HCT116 (cell line): ENCODE data around the gene RNASEH2B. TPM values are rescaled to one million over a fixed set of nuclear protein-coding genes. Genes with fewer than 3 reads are reported as not detected.

Source experiments
- ATAC-seq: fragments of 200-7000 bp; cut with Tn5 transposase; 2 replicates; pipeline ENCODE4 v1.9.1; 2020; ENCODE audit warnings: mild to moderate bottlenecking, moderate library complexity
- BruUV-seq: library from RNA; stranded (reverse); fragments of 400-500 nt; replicated peaks from 2 replicates; lab custom pipeline; 2021; lab: Mats Ljungman, UMichigan
- CTCF ChIA-PET: fragments of 300-600 bp; sonication (Branson Sonifier 250); formaldehyde crosslinking; loops from one replicate; lab custom pipeline; 2021; ENCODE audit warnings: antibody characterized with exemption; lab: Charles Lee
- POLR2A ChIA-PET: fragments of 300-600, 350-600 bp; sonication (Branson Sonifier 250); formaldehyde crosslinking; loops from one replicate; lab custom pipeline; 2021; ENCODE audit warnings: antibody characterized with exemption; lab: Charles Lee
- RAD21 ChIA-PET, 2 experiments: fragments of 300-600 bp; sonication (Branson Sonifier 250); formaldehyde crosslinking; loops; one replicate each; lab custom pipeline; 2023; ENCODE audit warnings: low total read pairs in 2 of 2; ENCODE audit not compliant: uncharacterized antibody in 2 of 2, unreplicated experiment in 2 of 2, low non-redundant PET in 1 of 2; lab: Charles Lee
- DNase-seq: peaks from one replicate; pipeline ENCODE4 v3.0.0-alpha.2; 2010; ENCODE audit warnings: low read depth, low spot score
- H2AFZ ChIP-seq: fragments of 200-600 bp; shearing (Covaris generic), sonication (generic); 2 replicates; pipeline ENCODE4 v1.6.1; 2017; ENCODE audit warnings: low read depth, mixed run types, mixed read lengths, antibody characterized with exemption, low read length; ENCODE audit not compliant: poor library complexity, severe bottlenecking
- H3K27ac ChIP-seq: 2 replicates; pipeline ENCODE4 v1.5.1; 2012; ENCODE audit warnings: low read depth, low read length
- H3K27me3 ChIP-seq: fragments of 200-600 bp; sonication (generic); 2 replicates; pipeline ENCODE4 v1.6.1; 2016; ENCODE audit warnings: mixed run types, low read length, mixed read lengths; ENCODE audit not compliant: insufficient read depth
- H3K36me3 ChIP-seq, 2 experiments: fragments of 200-500 bp in 1 of 2; fragments of 200-600 bp in 1 of 2; sonication (Bioruptor generic) in 1 of 2; sonication (generic) in 1 of 2; 2 replicates each; pipeline versions ENCODE4 v1.5.1 to v1.6.1; 2014 to 2016; ENCODE audit warnings: low read length in 2 of 2, inconsistent platforms in 1 of 2, mixed read lengths in 1 of 2, mixed run types in 1 of 2; ENCODE audit not compliant: insufficient read depth in 2 of 2, control insufficient read depth in 1 of 2
- H3K4me1 ChIP-seq, 2 experiments: fragments of 200-600 bp in 1 of 2; sonication (generic) in 1 of 2; 2 replicates each; pipeline versions ENCODE4 v1.5.1 to v1.6.1; 2012 to 2017; ENCODE audit warnings: low read length in 2 of 2, inconsistent platforms in 1 of 2, mild to moderate bottlenecking in 1 of 2, mixed read lengths in 1 of 2, mixed run types in 1 of 2, moderate library complexity in 1 of 2; ENCODE audit not compliant: insufficient read depth in 2 of 2, control insufficient read depth in 1 of 2
- H3K4me2 ChIP-seq: fragments of 200-600 bp; sonication (generic); 2 replicates; pipeline ENCODE4 v1.6.1; 2017; ENCODE audit warnings: mixed run types, low read length, mixed read lengths
- H3K4me3 ChIP-seq, 2 experiments: fragments of 200-600 bp in 1 of 2; sonication (generic) in 1 of 2; replicated peaks in 1 of 2; 2 replicates each; pipeline ENCODE4 v1.5.1; 2011 to 2016; ENCODE audit warnings: low read length in 2 of 2, control low read depth in 1 of 2, low read depth in 1 of 2, mild to moderate bottlenecking in 1 of 2, mixed read lengths in 1 of 2, mixed run types in 1 of 2
- H3K79me2 ChIP-seq: fragments of 200-600 bp; sonication (generic); 2 replicates; pipeline ENCODE4 v1.6.1; 2017; ENCODE audit warnings: mild to moderate bottlenecking, mixed run types, low read length, moderate library complexity, mixed read lengths; ENCODE audit not compliant: insufficient read depth
- H3K9ac ChIP-seq: fragments of 200-600 bp; sonication (generic); 2 replicates; pipeline ENCODE4 v1.6.1; 2016; ENCODE audit warnings: low read length, mixed read lengths
- H3K9me2 ChIP-seq: fragments of 200-600 bp; sonication (generic), shearing (Covaris generic); 2 replicates; pipeline ENCODE4 v1.6.1; 2017; ENCODE audit warnings: mixed run types, mild to moderate bottlenecking, moderate library complexity; ENCODE audit not compliant: insufficient read depth
- H3K9me3 ChIP-seq, 2 experiments: fragments of 200-500 bp in 1 of 2; fragments of 200-600 bp in 1 of 2; sonication (Bioruptor generic) in 1 of 2; sonication (generic) in 1 of 2; 2 replicates each; pipeline ENCODE4 v1.6.1; 2014 to 2017; ENCODE audit warnings: low read length in 2 of 2, mixed read lengths in 2 of 2, inconsistent platforms in 1 of 2, low read depth in 1 of 2, mild to moderate bottlenecking in 1 of 2, mixed run types in 1 of 2, moderate library complexity in 1 of 2; ENCODE audit not compliant: control insufficient read depth in 1 of 2, insufficient read depth in 1 of 2
- H4K20me1 ChIP-seq: fragments of 200-600 bp; sonication (generic), shearing (Covaris generic); 2 replicates; pipeline ENCODE4 v1.6.1; 2017; ENCODE audit warnings: mixed run types, mild to moderate bottlenecking, moderate library complexity; ENCODE audit not compliant: insufficient read depth
- CEBPB ChIP-seq: IDR thresholded peaks from 2 replicates; pipeline ENCODE4 v1.6.1; 2012; ENCODE audit warnings: low read depth
- ELF1 ChIP-seq: IDR thresholded peaks from 2 replicates; pipeline ENCODE4 v1.6.1; 2012; ENCODE audit warnings: low read depth, borderline replicate concordance
- POLR2A ChIP-seq: IDR thresholded peaks from 2 replicates; pipeline ENCODE4 v1.7.0; 2011; ENCODE audit warnings: borderline replicate concordance; ENCODE audit not compliant: insufficient read depth, insufficient read length; ENCODE audit errors: extremely low read depth
- SIN3A ChIP-seq: IDR thresholded peaks from 2 replicates; pipeline ENCODE4 v1.6.1; 2012; ENCODE audit warnings: low read depth
- SP1 ChIP-seq: IDR thresholded peaks from 2 replicates; pipeline ENCODE4 v1.6.1; 2012; ENCODE audit warnings: low read depth
- TCF7L2 ChIP-seq: IDR thresholded peaks from 2 replicates; pipeline ENCODE4 v1.7.0; 2011; ENCODE audit warnings: borderline replicate concordance, inconsistent platforms; ENCODE audit not compliant: insufficient read depth, insufficient read length; ENCODE audit errors: extremely low read depth
- intact Hi-C: fragments of 100-400 bp; cut with micrococcal nuclease; formaldehyde crosslinking; loops from 2 replicates; pipeline ENCODE4 v1.10.0; 2022
- total RNA-seq: library from RNA; stranded (reverse); gene quantifications from one replicate; pipeline ENCODE4 v1.2.1, GENCODE V29; 2021; ENCODE audit not compliant: unreplicated experiment
- TF ChIP-seq, protein P1 (sequence below), 3 experiments: fragments of 200-600 bp in 1 of 3; sonication (generic) in 1 of 3; IDR thresholded peaks in 2 of 3; conservative IDR thresholded peaks in 1 of 3; 2 replicates each; pipeline ENCODE4 v1.5.1; 2012 to 2017; ENCODE audit warnings: low read depth in 2 of 3, low read length in 2 of 3, antibody characterized with exemption in 1 of 3, borderline replicate concordance in 1 of 3, control low read depth in 1 of 3, mild to moderate bottlenecking in 1 of 3, mixed read lengths in 1 of 3, mixed run types in 1 of 3, moderate library complexity in 1 of 3; ENCODE audit not compliant: insufficient read depth in 1 of 3

RNASEH2B gene
- total RNA-seq, 1 experiment from 2014 or later, result 41.3 TPM

- H3K9me3 ChIP-seq, result no peaks in the 10 kb centered on the region
- no peak overlapping the region for H3K9ac ChIP-seq
- no peaks in the 10 kb centered on the region for H3K27me3 ChIP-seq
- ChIA-PET RAD21 (no interaction called here), POLR2A (no interaction called here), CTCF (interaction anchor here (0.5 kb wide), 1 partner anchor 1221 kb away, joined by 5 read pairs; no protein-coding TSS in a partner anchor)
- no peaks in the 10 kb centered on the region for H4K20me1 ChIP-seq
- no peak overlapping the region for H3K4me2 ChIP-seq
- H3K79me2 ChIP-seq, result no peaks in the 10 kb centered on the region
- BruUV-seq, result no TSS peak
- H3K36me3 ChIP-seq, result no peaks in the 10 kb centered on the region
- ATAC-seq, result no peak
- no peak overlapping the region for H3K4me3 ChIP-seq
- H2AFZ ChIP-seq, result no peak overlapping the region
- H3K9me2 ChIP-seq, result no peaks in the 10 kb centered on the region
- no peaks in the 10 kb centered on the region for H3K4me1 ChIP-seq
- no peak overlapping the region for H3K27ac ChIP-seq
- DNase-seq, result no peak
- TF ChIP-seq CEBPB (no peak), SIN3A (no peak), SP1 (no peak), POLR2A (no peak), TCF7L2 (no peak), ELF1 (no peak)
- TF ChIP-seq, protein P1, sequence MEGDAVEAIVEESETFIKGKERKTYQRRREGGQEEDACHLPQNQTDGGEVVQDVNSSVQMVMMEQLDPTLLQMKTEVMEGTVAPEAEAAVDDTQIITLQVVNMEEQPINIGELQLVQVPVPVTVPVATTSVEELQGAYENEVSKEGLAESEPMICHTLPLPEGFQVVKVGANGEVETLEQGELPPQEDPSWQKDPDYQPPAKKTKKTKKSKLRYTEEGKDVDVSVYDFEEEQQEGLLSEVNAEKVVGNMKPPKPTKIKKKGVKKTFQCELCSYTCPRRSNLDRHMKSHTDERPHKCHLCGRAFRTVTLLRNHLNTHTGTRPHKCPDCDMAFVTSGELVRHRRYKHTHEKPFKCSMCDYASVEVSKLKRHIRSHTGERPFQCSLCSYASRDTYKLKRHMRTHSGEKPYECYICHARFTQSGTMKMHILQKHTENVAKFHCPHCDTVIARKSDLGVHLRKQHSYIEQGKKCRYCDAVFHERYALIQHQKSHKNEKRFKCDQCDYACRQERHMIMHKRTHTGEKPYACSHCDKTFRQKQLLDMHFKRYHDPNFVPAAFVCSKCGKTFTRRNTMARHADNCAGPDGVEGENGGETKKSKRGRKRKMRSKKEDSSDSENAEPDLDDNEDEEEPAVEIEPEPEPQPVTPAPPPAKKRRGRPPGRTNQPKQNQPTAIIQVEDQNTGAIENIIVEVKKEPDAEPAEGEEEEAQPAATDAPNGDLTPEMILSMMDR (IDR thresholded peaks at IDR 0.05 in 2 of 3, conservative IDR thresholded peaks at IDR 0.05 in 1 of 3; ENCODE audit: borderline replicate concordance in 1 of 3, insufficient read depth in 1 of 3, low read depth in 2 of 3, low read length in 2 of 3), result no peak
- TF ChIP-seq, all 23 proteins: peak for 0
- intact Hi-C loops, result no loop called here
These were observed 20.3 kb upstream of the RNASEH2B start for GRCh38 chr13:50889317-50889716.

GRCh38 chr13:50891206-50891605, 18.4 kb upstream of the RNASEH2B start:
- intact Hi-C loops, result no loop called here
- RAD21 ChIA-PET, result no interaction called here
- no peaks in the 10 kb centered on the region for H3K9me2 ChIP-seq

More at GRCh38 chr13:50891206-50891605, 18.4 kb upstream of the RNASEH2B start:
- Histone ChIP-seq H3K4me3 (no peak overlapping the region), H4K20me1 (no peaks in the 10 kb centered on the region), H3K27ac (no peak overlapping the region), H3K27me3 (no peaks in the 10 kb centered on the region), H3K4me2 (no peak overlapping the region), H3K9ac (no peak overlapping the region), H3K36me3 (no peaks in the 10 kb centered on the region), H2AFZ (no peak overlapping the region), H3K9me3 (no peaks in the 10 kb centered on the region), H3K79me2 (no peaks in the 10 kb centered on the region), H3K4me1 (no peaks in the 10 kb centered on the region)
- ATAC-seq (no peak), DNase-seq (no peak)
- no TSS peak for BruUV-seq
- ChIA-PET CTCF (no interaction called here), POLR2A (no interaction called here)
- TF ChIP-seq POLR2A, result no peak
